Renal pelvis (tissue), 4 donors: ENCODE results near the gene JAK1. TPM values are rescaled to one million over a fixed set of nuclear protein-coding genes. Genes with fewer than 3 reads are reported as not detected.
A peak's percentile ranks its signal among the peaks of the same experiment; 100 is the strongest.

Experiments used
- DNase-seq: peaks from one replicate; pipeline ENCODE4 v3.0.0-alpha.2; 2013
- polyA plus RNA-seq, 3 donors: library from polyadenylated mRNA; unstranded; fragments of 120-200 nt; gene quantifications; one replicate each; pipeline ENCODE4 v1.2.1, GENCODE V29; 2013; ENCODE audit not compliant: insufficient read length in 3 of 3

Gene JAK1
- polyA plus RNA-seq, 3 donors: 94.8 to 109 (median 97.9) TPM

GRCh38 chr1:64872067-64872466 lies 94.3 kb downstream of the JAK1 start:
- no peak for DNase-seq

- DNase-seq: no peak
These were observed 95.1 kb downstream of the JAK1 start for GRCh38 chr1:64871256-64871655.

- DNase-seq: no peak
These were observed 99.1 kb downstream of the JAK1 start for GRCh38 chr1:64867266-64867665.

GRCh38 chr1:64866689-64867088 lies 99.7 kb downstream of the JAK1 start:
- no peak for DNase-seq

- no peak for DNase-seq
These were observed 101.1 kb downstream of the JAK1 start for GRCh38 chr1:64865105-64865757.

GRCh38 chr1:64864018-64864940 lies 102.1 kb downstream of the JAK1 start:
- DNase-seq: peak; percentile 31

- peak; percentile 17 for DNase-seq
These were observed 104.7 kb downstream of the JAK1 start for GRCh38 chr1:64861611-64862010.

- DNase-seq: no peak
These were observed 109.0 kb downstream of the JAK1 start for GRCh38 chr1:64857347-64857746.

GRCh38 chr1:64856553-64856952 lies 109.8 kb downstream of the JAK1 start:
- DNase-seq: no peak

- DNase-seq: no peak
These were observed 110.8 kb downstream of the JAK1 start for GRCh38 chr1:64855557-64855956.

GRCh38 chr1:64854674-64855073 lies 111.7 kb downstream of the JAK1 start:
- DNase-seq: no peak

GRCh38 chr1:64851664-64852063 lies 114.7 kb downstream of the JAK1 start:
- DNase-seq: no peak

- DNase-seq: no peak
These were observed 115.5 kb downstream of the JAK1 start for GRCh38 chr1:64850846-64851245.

GRCh38 chr1:64849942-64850341 lies 116.4 kb downstream of the JAK1 start:
- DNase-seq: no peak

- no peak for DNase-seq
These were observed 117.5 kb downstream of the JAK1 start for GRCh38 chr1:64848803-64849202.

GRCh38 chr1:64848136-64848535 lies 118.2 kb downstream of the JAK1 start:
- no peak for DNase-seq

- DNase-seq: no peak
These were observed 118.7 kb downstream of the JAK1 start for GRCh38 chr1:64847666-64848065.

- no peak for DNase-seq
These were observed 119.5 kb downstream of the JAK1 start for GRCh38 chr1:64846573-64847430.

GRCh38 chr1:64845831-64846425 lies 120.4 kb downstream of the JAK1 start:
- DNase-seq: no peak

- DNase-seq: no peak
These were observed 121.7 kb downstream of the JAK1 start for GRCh38 chr1:64844609-64845008.

- DNase-seq: no peak
These were observed 122.2 kb downstream of the JAK1 start for GRCh38 chr1:64844175-64844574.

- no peak for DNase-seq
These were observed 122.7 kb downstream of the JAK1 start for GRCh38 chr1:64843675-64844074.
